GM10266 (cell line): Measurements from ENCODE around the gene SLAIN2.

Source experiments
- DNase-seq: peaks from one replicate; pipeline ENCODE4 v3.0.0; 2012; ENCODE audit errors: extremely low spot score
- CTCF ChIP-seq: IDR thresholded peaks from 2 replicates; pipeline ENCODE4 v1.5.1; 2012; ENCODE audit warnings: mild to moderate bottlenecking, low read depth; ENCODE audit not compliant: control insufficient read depth, insufficient read depth; ENCODE audit errors: missing control alignments

Gene SLAIN2

DNA sequence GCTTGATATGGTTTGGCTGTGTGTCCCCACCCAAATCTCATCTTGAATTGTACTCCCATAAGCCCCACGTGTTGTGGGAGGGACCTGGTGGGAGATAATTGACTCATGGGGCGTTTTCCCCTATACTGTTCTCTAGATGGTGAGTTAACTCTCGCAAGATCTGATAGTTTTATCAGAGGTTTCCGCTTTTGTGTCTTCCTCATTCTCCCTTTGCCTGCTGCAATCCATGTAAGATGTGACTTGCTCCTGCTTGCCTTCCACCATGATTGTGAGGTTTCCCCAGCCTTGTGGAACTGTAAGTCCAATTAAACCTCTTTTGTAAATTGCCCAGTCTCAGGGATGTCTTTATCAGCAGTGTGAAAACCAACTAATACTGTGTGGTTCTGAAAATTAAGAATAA lies 11.5 kb downstream of the SLAIN2 start:
- no peak for DNase-seq
- no peak for TF ChIP-seq CTCF

DNA sequence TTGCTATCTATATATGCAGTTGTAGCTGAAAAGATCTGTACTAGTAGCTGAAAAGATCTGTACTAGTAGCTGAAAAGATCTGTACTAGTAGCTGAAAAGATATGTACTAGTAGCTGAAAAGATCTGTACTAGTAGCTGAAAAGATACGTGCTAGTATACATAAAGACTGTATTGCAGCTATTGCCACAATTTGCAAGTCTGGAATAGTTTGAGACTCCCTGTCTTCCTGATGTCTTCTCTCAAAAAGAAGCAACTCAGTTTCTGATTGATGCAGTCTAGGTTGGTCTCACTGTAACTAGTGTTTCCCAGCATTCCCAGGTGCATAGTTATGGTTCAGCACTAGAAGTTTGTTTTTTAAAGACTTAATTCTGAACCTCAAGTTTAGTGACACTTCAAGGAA lies 15.0 kb downstream of the SLAIN2 start:
- DNase-seq, result no peak
- no peak for TF ChIP-seq CTCF

- no peak for DNase-seq
- no peak for TF ChIP-seq CTCF
Measured at GRCh38 chr4:48360285-48361011, 19.1 kb downstream of the SLAIN2 start.

DNA sequence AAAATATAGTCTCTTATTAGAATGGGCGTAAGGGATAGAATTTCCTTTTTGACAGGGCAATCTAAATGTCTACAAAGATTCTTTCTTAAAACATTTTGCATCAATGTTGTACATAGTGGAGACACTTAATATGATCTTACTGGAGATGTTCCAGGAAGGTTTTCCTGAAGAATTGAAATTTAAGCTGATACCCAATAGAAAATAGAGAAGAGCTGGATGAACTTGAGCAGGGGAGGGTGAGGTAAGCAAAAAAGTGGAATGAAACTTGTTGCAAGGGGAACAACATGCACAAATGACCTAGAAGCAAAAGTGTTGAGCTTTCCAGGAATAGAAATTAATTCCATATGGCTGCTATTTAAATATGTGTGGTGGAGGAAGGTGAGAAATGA lies 19.7 kb downstream of the SLAIN2 start:
- no peak for TF ChIP-seq CTCF
- DNase-seq, result no peak

DNA sequence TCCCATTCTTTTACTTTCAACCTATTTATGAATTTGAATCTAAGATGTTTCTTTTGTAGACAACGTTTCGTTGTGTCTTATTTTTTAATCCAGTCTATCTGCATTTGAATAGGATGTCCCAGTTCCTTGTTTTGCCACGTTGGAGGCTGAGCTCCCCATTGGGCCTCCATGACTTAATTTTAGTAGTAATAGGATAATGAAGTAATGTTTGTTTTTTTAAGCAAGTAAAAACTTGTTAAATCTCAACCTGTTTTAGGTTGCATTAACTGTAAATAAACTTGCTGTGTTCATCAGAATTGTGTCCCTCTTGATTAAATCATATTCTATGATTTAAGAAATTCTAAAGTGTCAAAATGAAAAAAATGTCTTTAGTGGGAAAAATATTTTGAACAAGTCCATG lies 25.3 kb downstream of the SLAIN2 start:
- TF ChIP-seq CTCF, result no peak

GRCh38 chr4:48367016-48367415 lies 25.7 kb downstream of the SLAIN2 start:
- no peak for TF ChIP-seq CTCF
- DNase-seq, result no peak

More for the DNA sequence above, 25.3 kb downstream of the SLAIN2 start:
- DNase-seq, result no peak

- no peak for TF ChIP-seq CTCF
- no peak for DNase-seq
Measured at GRCh38 chr4:48368389-48368788, 27.1 kb downstream of the SLAIN2 start.
